ENCODE data around the gene WEE1.

Gene WEE1

GRCh38 chr11:9625728-9626127 is 52.3 kb downstream of the WEE1 start:
- FAIRE-seq: no peak

- FAIRE-seq: no peak
Observed at GRCh38 chr11:9626496-9627394, 53.3 kb downstream of the WEE1 start.

- no peak for FAIRE-seq
Observed at GRCh38 chr11:9629064-9629463, 55.6 kb downstream of the WEE1 start.

- no peak for FAIRE-seq
Observed at GRCh38 chr11:9633679-9634078, 60.2 kb downstream of the WEE1 start.

- FAIRE-seq: no peak
Observed at GRCh38 chr11:9636691-9637090, 63.2 kb downstream of the WEE1 start.

GRCh38 chr11:9639099-9639498 is 65.6 kb downstream of the WEE1 start:
- no peak for FAIRE-seq
